ENCODE measurements around the gene TESPA1.

DNA sequence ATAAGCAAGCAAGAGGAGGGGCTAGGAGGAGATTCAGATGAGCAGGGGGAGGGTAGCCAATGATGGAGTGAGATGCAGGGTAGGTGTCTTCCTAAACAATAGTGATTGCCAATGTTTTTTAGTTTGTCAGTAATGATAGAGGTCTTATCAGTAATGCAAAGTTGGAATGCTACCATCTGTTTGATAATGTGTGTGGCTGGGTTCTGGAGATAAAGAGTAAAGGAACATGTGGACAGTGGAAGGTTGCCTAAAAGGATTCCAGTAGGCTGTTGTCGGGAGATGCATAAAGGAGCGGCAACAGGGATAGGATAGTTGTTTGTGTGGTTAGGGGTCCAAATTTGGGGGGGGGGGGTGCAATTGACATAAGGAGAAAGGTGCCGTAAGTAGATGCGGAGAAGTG lies 52.5 kb downstream of the TESPA1 start:
- TF ChIP-seq, protein P1, sequence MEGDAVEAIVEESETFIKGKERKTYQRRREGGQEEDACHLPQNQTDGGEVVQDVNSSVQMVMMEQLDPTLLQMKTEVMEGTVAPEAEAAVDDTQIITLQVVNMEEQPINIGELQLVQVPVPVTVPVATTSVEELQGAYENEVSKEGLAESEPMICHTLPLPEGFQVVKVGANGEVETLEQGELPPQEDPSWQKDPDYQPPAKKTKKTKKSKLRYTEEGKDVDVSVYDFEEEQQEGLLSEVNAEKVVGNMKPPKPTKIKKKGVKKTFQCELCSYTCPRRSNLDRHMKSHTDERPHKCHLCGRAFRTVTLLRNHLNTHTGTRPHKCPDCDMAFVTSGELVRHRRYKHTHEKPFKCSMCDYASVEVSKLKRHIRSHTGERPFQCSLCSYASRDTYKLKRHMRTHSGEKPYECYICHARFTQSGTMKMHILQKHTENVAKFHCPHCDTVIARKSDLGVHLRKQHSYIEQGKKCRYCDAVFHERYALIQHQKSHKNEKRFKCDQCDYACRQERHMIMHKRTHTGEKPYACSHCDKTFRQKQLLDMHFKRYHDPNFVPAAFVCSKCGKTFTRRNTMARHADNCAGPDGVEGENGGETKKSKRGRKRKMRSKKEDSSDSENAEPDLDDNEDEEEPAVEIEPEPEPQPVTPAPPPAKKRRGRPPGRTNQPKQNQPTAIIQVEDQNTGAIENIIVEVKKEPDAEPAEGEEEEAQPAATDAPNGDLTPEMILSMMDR (conservative IDR thresholded peaks at IDR 0.05; ENCODE audit: low read depth, low read length), result no peak
- TF ChIP-seq EZH2phosphoT487 (IDR thresholded peaks at IDR 0.05; ENCODE audit: borderline replicate concordance, low read length) (no peak), EZH2 (IDR thresholded peaks at IDR 0.05; ENCODE audit: low read length, unreplicated experiment) (no peak)
